Kidney (tissue), 14 donors: ENCODE results near the gene ZNF358. TPM values are rescaled to one million over a fixed set of nuclear protein-coding genes. Genes with fewer than 3 reads are reported as not detected.

ENCODE experiments used
- DNase-seq, 5 donors: peaks; one replicate each; pipeline ENCODE4 v3.0.0-alpha.2; 2013 to 2020
- FAIRE-seq: peaks from 2 replicates; lab custom pipeline; 2012; peaks lifted over from hg19 to GRCh38; lab: Jason Lieb, UNC
- H3K27ac ChIP-seq, 2 donors: one replicate each; pipeline ENCODE4 v1.7.0; 2013; ENCODE audit warnings: low read depth in 2 of 2, low read length in 2 of 2, inconsistent platforms in 1 of 2
- H3K27me3 ChIP-seq: one replicate; pipeline ENCODE4 v1.7.1; 2013; ENCODE audit warnings: low read length, inconsistent platforms; ENCODE audit not compliant: control insufficient read depth, insufficient read depth
- H3K36me3 ChIP-seq, 3 donors: one replicate each; pipeline versions ENCODE4 v1.7.0 to v1.7.1; 2013; ENCODE audit warnings: low read length in 3 of 3, control low read depth in 1 of 3, inconsistent platforms in 1 of 3; ENCODE audit not compliant: insufficient read depth in 3 of 3, control insufficient read depth in 2 of 3
- H3K4me1 ChIP-seq, 3 donors: one replicate each; pipeline versions ENCODE4 v1.7.0 to v1.7.1; 2013; ENCODE audit warnings: low read length in 3 of 3, inconsistent platforms in 1 of 3, low read depth in 1 of 3; ENCODE audit not compliant: control insufficient read depth in 2 of 3, insufficient read depth in 2 of 3
- H3K4me3 ChIP-seq, 3 donors: one replicate each; pipeline versions ENCODE4 v1.7.0 to v1.8.1; 2013; ENCODE audit warnings: low read length in 3 of 3, control low read depth in 1 of 3, inconsistent platforms in 1 of 3
- H3K9ac ChIP-seq, 3 donors: one replicate each; pipeline versions ENCODE4 v1.7.0 to v1.7.1; 2013; ENCODE audit warnings: low read length in 3 of 3, control low read depth in 1 of 3, inconsistent platforms in 1 of 3
- H3K9me3 ChIP-seq, 3 donors: one replicate each; pipeline versions ENCODE4 v1.7.0 to v1.7.1; 2013; ENCODE audit warnings: low read length in 3 of 3, control low read depth in 1 of 3, inconsistent platforms in 1 of 3; ENCODE audit not compliant: control insufficient read depth in 2 of 3, insufficient read depth in 1 of 3
- CTCF ChIP-seq: IDR thresholded peaks from 3 replicates; pipeline ENCODE4 v1.5.1; 2012; ENCODE audit warnings: mild to moderate bottlenecking, moderate library complexity, borderline replicate concordance; ENCODE audit not compliant: insufficient read depth; ENCODE audit errors: extremely low read depth
- intact Hi-C: fragments of 100-400 bp; cut with DNase I; formaldehyde crosslinking; loops from one replicate; pipeline ENCODE4 v1.11.1; 2022
- polyA plus RNA-seq: library from polyadenylated mRNA; stranded (reverse); fragments of 350-450 nt; fragmentation: Illumina TruSeq; extraction: RNeasy Lipid Tissue Mini Kit (QIAGEN cat#74804); gene quantifications from one replicate; pipeline ENCODE4 v1.2.3, GENCODE V29; 2014; ENCODE audit warnings: low read depth, low replicate concordance; ENCODE audit not compliant: insufficient read depth
- total RNA-seq: library from RNA; stranded (reverse); fragmentation: NEBNext Ultra II Directional; extraction: Animal tissue kit (Norgen Biotek cat#: 25700); gene quantifications from one replicate; pipeline ENCODE4 v1.2.1, GENCODE V29; 2021
- donor health status: control.
- donor health status: control.
- donor health status: control.
- donor health status: control.
- donor health status: control.
- donor health status: DM: yes; HTN: yes; CAD: no.
- donor health status: Normal renal cell carcinoma (clear cell type).

The ZNF358 gene
- total and polyA plus RNA-seq, 2 donors from 2014 or later = 39.1 to 79.1 TPM

GRCh38 chr19:7492558-7492957 lies 23.3 kb upstream of the ZNF358 start:
- H3K27me3 ChIP-seq = no peaks in the 10 kb centered on the region
- no peak overlapping the region for H3K4me3 ChIP-seq
- no peak overlapping the region for H3K9ac ChIP-seq
- FAIRE-seq (no peak), DNase-seq (no peak)
- intact Hi-C loops = no loop called here
- no peaks in the 10 kb centered on the region for H3K36me3 ChIP-seq
- no peak overlapping the region for H3K27ac ChIP-seq
- H3K9me3 ChIP-seq = no peaks in the 10 kb centered on the region
- peaks cover 7 to 9% (median 8%) of the 10 kb centered on the region in 3 donors for H3K4me1 ChIP-seq
- no peak for TF ChIP-seq CTCF

- Histone ChIP-seq H3K4me3 (no peak overlapping the region), H3K27me3 (no peaks in the 10 kb centered on the region), H3K4me1 (peaks cover 4 to 9% (median 7%) of the 10 kb centered on the region in 3 donors), H3K9me3 (no peaks in the 10 kb centered on the region), H3K27ac (peak overlapping the region; percentile 51 to 75), H3K9ac (peak overlapping the region in 2 of 3 donors; percentile 6 to 27), H3K36me3 (no peaks in the 10 kb centered on the region)
- FAIRE-seq = no peak
- intact Hi-C loops = no loop called here
- DNase-seq = peak; percentile 78 to 85 (median 82)
- no peak for TF ChIP-seq CTCF
Observed at GRCh38 chr19:7494416-7495098, 21.3 kb upstream of the ZNF358 start.

GRCh38 chr19:7497292-7497691 lies 18.6 kb upstream of the ZNF358 start:
- DNase-seq (peak in 2 of 5 donors; percentile 14 to 37), FAIRE-seq (no peak)
- peak; percentile 17 for TF ChIP-seq CTCF
- Histone ChIP-seq H3K4me3 (no peak overlapping the region), H3K27ac (no peak overlapping the region), H3K9me3 (no peaks in the 10 kb centered on the region), H3K4me1 (peaks cover 4 to 11% (median 7%) of the 10 kb centered on the region in 3 donors), H3K27me3 (no peaks in the 10 kb centered on the region), H3K9ac (no peak overlapping the region), H3K36me3 (no peaks in the 10 kb centered on the region)
- intact Hi-C loops = no loop called here
